Tibial artery (tissue), 4 donors: ENCODE measurements around the gene SSH3.

ENCODE experiments used
- DNase-seq, 2 donors: peaks; one replicate each; pipeline ENCODE4 v3.0.0-alpha.2; 2019
- H3K27ac ChIP-seq, 2 donors: fragments of 200-600 bp; sonication (generic) in 1 of 2; 1 replicate in 1 of 2; 2 replicates in 1 of 2; pipeline ENCODE4 v1.5.1; 2018 to 2019; ENCODE audit warnings: mild to moderate bottlenecking in 1 of 2
- H3K27me3 ChIP-seq, 2 donors: fragments of 200-600 bp; sonication (generic) in 1 of 2; one replicate each; pipeline versions ENCODE4 v1.5.1 to v1.6.0; 2016 to 2019
- H3K36me3 ChIP-seq, 3 donors: fragments of 200-600 bp; sonication (generic) in 2 of 3; one replicate each; pipeline ENCODE4 v1.5.1; 2016 to 2019; ENCODE audit warnings: mild to moderate bottlenecking in 2 of 3
- H3K4me1 ChIP-seq, 4 donors: fragments of 200-600 bp; sonication (generic) in 2 of 4; 1 replicate in 3 of 4; 2 replicates in 1 of 4; pipeline ENCODE4 v1.5.1; 2016 to 2019
- H3K4me3 ChIP-seq, 2 donors: fragments of 200-600 bp; sonication (generic) in 1 of 2; 1 replicate in 1 of 2; 2 replicates in 1 of 2; pipeline ENCODE4 v1.5.1; 2018 to 2019; ENCODE audit warnings: mild to moderate bottlenecking in 2 of 2
- H3K9me3 ChIP-seq, 3 donors: fragments of 200-600 bp; sonication (generic) in 1 of 3; one replicate each; pipeline ENCODE4 v1.5.1; 2016 to 2019
- intact Hi-C: fragments of 100-400 bp; cut with DNase I; formaldehyde crosslinking; loops from one replicate; pipeline ENCODE4 v1.15.0; 2023; ENCODE audit warnings: low total_unique reads
- TF ChIP-seq, protein P1 (sequence below), 2 experiments: fragments of 200-600 bp in 1 of 2; fragments of 450-650 bp in 1 of 2; IDR thresholded peaks; one replicate each; pipeline ENCODE4 v1.5.1; 2017 to 2019; ENCODE audit warnings: antibody characterized with exemption in 2 of 2, mild to moderate bottlenecking in 1 of 2, moderate library complexity in 1 of 2

SSH3 gene

GRCh38 chr11:67311051-67311555 is 7.8 kb downstream of the SSH3 start:
- Histone ChIP-seq H3K36me3 (peaks cover 7 to 56% (median 19%) of the 10 kb centered on the region in 3 donors), H3K4me1 (peaks cover 0 to 12% (median 0%) of the 10 kb centered on the region in 4 donors), H3K27ac (no peak overlapping the region), H3K9me3 (no peaks in the 10 kb centered on the region), H3K27me3 (no peaks in the 10 kb centered on the region), H3K4me3 (no peak overlapping the region)
- TF ChIP-seq, protein P1, sequence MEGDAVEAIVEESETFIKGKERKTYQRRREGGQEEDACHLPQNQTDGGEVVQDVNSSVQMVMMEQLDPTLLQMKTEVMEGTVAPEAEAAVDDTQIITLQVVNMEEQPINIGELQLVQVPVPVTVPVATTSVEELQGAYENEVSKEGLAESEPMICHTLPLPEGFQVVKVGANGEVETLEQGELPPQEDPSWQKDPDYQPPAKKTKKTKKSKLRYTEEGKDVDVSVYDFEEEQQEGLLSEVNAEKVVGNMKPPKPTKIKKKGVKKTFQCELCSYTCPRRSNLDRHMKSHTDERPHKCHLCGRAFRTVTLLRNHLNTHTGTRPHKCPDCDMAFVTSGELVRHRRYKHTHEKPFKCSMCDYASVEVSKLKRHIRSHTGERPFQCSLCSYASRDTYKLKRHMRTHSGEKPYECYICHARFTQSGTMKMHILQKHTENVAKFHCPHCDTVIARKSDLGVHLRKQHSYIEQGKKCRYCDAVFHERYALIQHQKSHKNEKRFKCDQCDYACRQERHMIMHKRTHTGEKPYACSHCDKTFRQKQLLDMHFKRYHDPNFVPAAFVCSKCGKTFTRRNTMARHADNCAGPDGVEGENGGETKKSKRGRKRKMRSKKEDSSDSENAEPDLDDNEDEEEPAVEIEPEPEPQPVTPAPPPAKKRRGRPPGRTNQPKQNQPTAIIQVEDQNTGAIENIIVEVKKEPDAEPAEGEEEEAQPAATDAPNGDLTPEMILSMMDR (IDR thresholded peaks at IDR 0.05): no peak
- peak in 1 of 2 donors; percentile 55 for DNase-seq
- intact Hi-C loops: no loop called here

GRCh38 chr11:67311556-67312082 is 8.3 kb downstream of the SSH3 start:
- Histone ChIP-seq H3K27me3 (no peaks in the 10 kb centered on the region), H3K9me3 (no peaks in the 10 kb centered on the region), H3K4me3 (no peak overlapping the region), H3K27ac (no peak overlapping the region), H3K4me1 (peaks cover 0 to 15% (median 0%) of the 10 kb centered on the region in 4 donors), H3K36me3 (peaks cover 7 to 55% (median 19%) of the 10 kb centered on the region in 3 donors)
- intact Hi-C loops: no loop called here
- DNase-seq: no peak
- TF ChIP-seq, protein P1 (IDR thresholded peaks at IDR 0.05): no peak

GRCh38 chr11:67312187-67313021 is 9.1 kb downstream of the SSH3 start:
- no peak overlapping the region for H3K27ac ChIP-seq
- peak in 1 of 2 donors; percentile 45 for DNase-seq
- no peaks in the 10 kb centered on the region for H3K27me3 ChIP-seq
- H3K4me3 ChIP-seq: no peak overlapping the region
- intact Hi-C loops: no loop called here
- no peaks in the 10 kb centered on the region for H3K9me3 ChIP-seq
- peaks cover 7 to 47% (median 19%) of the 10 kb centered on the region in 3 donors for H3K36me3 ChIP-seq
- TF ChIP-seq, protein P1 (IDR thresholded peaks at IDR 0.05): no peak
- H3K4me1 ChIP-seq: peaks cover 0 to 16% (median 0%) of the 10 kb centered on the region in 4 donors

DNA sequence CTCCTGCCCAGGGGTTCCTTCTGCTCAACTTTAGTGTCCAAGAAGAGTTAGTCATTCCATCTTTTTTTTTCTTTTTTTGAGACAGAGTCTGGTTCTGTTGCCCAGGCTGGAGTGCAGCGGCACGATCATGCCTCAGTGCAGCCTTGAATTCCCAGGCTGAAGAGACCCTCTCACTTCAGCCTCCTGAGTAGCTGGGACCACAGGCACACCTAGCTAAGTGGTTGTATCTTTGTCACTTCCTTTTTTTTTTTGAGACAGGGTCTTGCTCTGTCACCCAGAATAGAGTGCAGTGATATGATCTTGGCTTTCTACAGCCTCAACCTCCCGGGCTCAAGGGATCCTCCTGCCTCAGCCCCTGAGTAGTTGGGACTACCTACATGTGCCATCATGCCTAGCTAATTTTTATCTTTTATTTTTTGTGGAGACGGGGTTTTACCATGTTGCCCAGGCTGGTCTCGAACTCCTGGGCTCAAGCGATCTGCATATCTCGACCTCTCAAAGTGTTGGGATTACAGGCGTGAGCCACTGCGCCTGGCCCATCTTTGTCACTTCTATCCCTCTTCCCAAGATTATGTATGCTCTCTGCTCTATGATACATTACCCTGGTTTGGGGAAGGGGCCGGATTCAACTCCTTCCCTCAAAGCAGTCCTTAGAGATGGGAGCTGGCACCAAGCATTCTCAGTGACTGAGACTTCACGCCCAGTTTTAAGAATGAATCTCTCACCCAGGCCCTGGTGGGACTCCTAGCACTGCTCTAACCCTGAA is 10.0 kb downstream of the SSH3 start:
- no peak overlapping the region for H3K27ac ChIP-seq
- no peaks in the 10 kb centered on the region for H3K9me3 ChIP-seq
- intact Hi-C loops: no loop called here
- TF ChIP-seq, protein P1 (IDR thresholded peaks at IDR 0.05): no peak
- no peaks in the 10 kb centered on the region for H3K27me3 ChIP-seq
- peaks cover 7 to 38% (median 19%) of the 10 kb centered on the region in 3 donors for H3K36me3 ChIP-seq
- no peak for DNase-seq
- H3K4me1 ChIP-seq: peaks cover 0 to 20% (median 3%) of the 10 kb centered on the region in 4 donors
- no peak overlapping the region for H3K4me3 ChIP-seq

- H3K4me1 ChIP-seq: peaks cover 0 to 29% (median 10%) of the 10 kb centered on the region in 4 donors
- no peaks in the 10 kb centered on the region for H3K9me3 ChIP-seq
- H3K27me3 ChIP-seq: no peaks in the 10 kb centered on the region
- H3K27ac ChIP-seq: no peak overlapping the region
- intact Hi-C loops: no loop called here
- H3K4me3 ChIP-seq: no peak overlapping the region
- DNase-seq: no peak
- peaks cover 7 to 29% (median 13%) of the 10 kb centered on the region in 3 donors for H3K36me3 ChIP-seq
- TF ChIP-seq, protein P1 (IDR thresholded peaks at IDR 0.05): no peak
These were observed 10.9 kb downstream of the SSH3 start for GRCh38 chr11:67314218-67314617.
